ENCODE data around the gene PTGFRN.

Gene PTGFRN

GRCh38 chr1:116991171-116991845 lies 81.6 kb downstream of the PTGFRN start:
- intact Hi-C loops (cut with DNase I): no loop called here
- DNase-seq: no peak

GRCh38 chr1:116991918-116992317 lies 82.2 kb downstream of the PTGFRN start:
- no peak for DNase-seq
- intact Hi-C loops (cut with DNase I): no loop called here

GRCh38 chr1:116993286-116993685 lies 83.6 kb downstream of the PTGFRN start:
- DNase-seq: no peak
- intact Hi-C loops (cut with DNase I): no loop called here

- intact Hi-C loops (cut with DNase I): no loop called here
- no peak for DNase-seq
Observed at GRCh38 chr1:116994411-116994810, 84.7 kb downstream of the PTGFRN start.

GRCh38 chr1:116997066-116997465 lies 87.3 kb downstream of the PTGFRN start:
- intact Hi-C loops (cut with DNase I): no loop called here
- DNase-seq: no peak

- intact Hi-C loops (cut with DNase I): no loop called here
- DNase-seq: no peak
Observed at GRCh38 chr1:116997636-116998035, 87.9 kb downstream of the PTGFRN start.

GRCh38 chr1:116999596-116999995 lies 89.9 kb downstream of the PTGFRN start:
- intact Hi-C loops (cut with DNase I): no loop called here
- no peak for DNase-seq

- no peak for DNase-seq
- intact Hi-C loops (cut with DNase I): no loop called here
Observed at GRCh38 chr1:117000142-117000541, 90.4 kb downstream of the PTGFRN start.

GRCh38 chr1:117001254-117001927 lies 91.7 kb downstream of the PTGFRN start, which contains the start of gene CD101:
Gene CD101 (plus strand): TSS chr1:117001760. CDS start chr1:117001818, 58 bp downstream.
- no peak for DNase-seq
- intact Hi-C loops (cut with DNase I): no loop called here

- no peak for DNase-seq
- intact Hi-C loops (cut with DNase I): no loop called here
Observed at GRCh38 chr1:117003223-117003875, 93.6 kb downstream of the PTGFRN start.

GRCh38 chr1:117007719-117008013 lies 98.0 kb downstream of the PTGFRN start:
- intact Hi-C loops (cut with DNase I): loop anchor here (5.0 kb wide), 1 partner anchor 40 kb away; no protein-coding TSS in a partner anchor
- no peak for DNase-seq

- intact Hi-C loops (cut with DNase I): loop anchor here (5.0 kb wide), 1 partner anchor 39 kb away; no protein-coding TSS in a partner anchor
- DNase-seq: no peak
Observed at GRCh38 chr1:117008656-117009055, 98.9 kb downstream of the PTGFRN start.

- DNase-seq: no peak
- intact Hi-C loops (cut with DNase I): loop anchor here (5.0 kb wide), 1 partner anchor 38 kb away; no protein-coding TSS in a partner anchor
Observed at GRCh38 chr1:117009132-117009531, 99.4 kb downstream of the PTGFRN start.

GRCh38 chr1:117010310-117010969 lies 100.7 kb downstream of the PTGFRN start:
- no peak for DNase-seq
- intact Hi-C loops (cut with DNase I): no loop called here

GRCh38 chr1:117011334-117011733 lies 101.6 kb downstream of the PTGFRN start:
- DNase-seq: no peak
- intact Hi-C loops (cut with DNase I): no loop called here

- no peak for DNase-seq
- intact Hi-C loops (cut with DNase I): no loop called here
Observed at GRCh38 chr1:117013309-117013858, 103.7 kb downstream of the PTGFRN start.

- DNase-seq: no peak
- intact Hi-C loops (cut with DNase I): no loop called here
Observed at GRCh38 chr1:117014209-117014608, 104.5 kb downstream of the PTGFRN start.

- no peak for DNase-seq
- intact Hi-C loops (cut with DNase I): no loop called here
Observed at GRCh38 chr1:117015724-117016123, 106.0 kb downstream of the PTGFRN start.

- intact Hi-C loops (cut with DNase I): no loop called here
- peak in 5 of 10 donors; percentile 17 to 85 (median 75) for DNase-seq
Observed at GRCh38 chr1:117017062-117017461, 107.3 kb downstream of the PTGFRN start.

- DNase-seq: peak in 5 of 10 donors; percentile 22 to 78 (median 33)
- intact Hi-C loops (cut with DNase I): no loop called here
Observed at GRCh38 chr1:117017648-117018047, 107.9 kb downstream of the PTGFRN start.
